Retinal pigment epithelial cell (primary cell): Measurements from ENCODE around the gene GNA12.

Experiments
- DNase-seq: peaks from one replicate; pipeline ENCODE4 v3.0.0-alpha.2; 2010; ENCODE audit warnings: low read depth
- H3K4me3 ChIP-seq: 2 replicates; pipeline ENCODE4 v1.5.1; 2011; ENCODE audit warnings: mild to moderate bottlenecking, low read length, control low read depth, moderate library complexity
- CTCF ChIP-seq: conservative IDR thresholded peaks from 2 replicates; pipeline ENCODE4 v1.5.1; 2011; ENCODE audit warnings: low read depth, low read length, control low read depth, inconsistent platforms

Gene GNA12

GRCh38 chr7:2823130-2823529 lies 21.0 kb downstream of the GNA12 start:
- TF ChIP-seq CTCF = no peak
- H3K4me3 ChIP-seq = no peak overlapping the region
- DNase-seq = no peak

GRCh38 chr7:2821842-2822507 lies 22.1 kb downstream of the GNA12 start:
- H3K4me3 ChIP-seq = no peak overlapping the region
- no peak for DNase-seq

GRCh38 chr7:2821161-2821841 lies 22.8 kb downstream of the GNA12 start:
- no peak for DNase-seq

More at GRCh38 chr7:2821842-2822507, 22.1 kb downstream of the GNA12 start:
- no peak for TF ChIP-seq CTCF

GRCh38 chr7:2820508-2820934 lies 23.6 kb downstream of the GNA12 start:
- no peak for TF ChIP-seq CTCF
- H3K4me3 ChIP-seq = no peak overlapping the region
- DNase-seq = peak; percentile 57

More at GRCh38 chr7:2821161-2821841, 22.8 kb downstream of the GNA12 start:
- TF ChIP-seq CTCF = no peak
- H3K4me3 ChIP-seq = no peak overlapping the region

- no peak overlapping the region for H3K4me3 ChIP-seq
- TF ChIP-seq CTCF = no peak
- no peak for DNase-seq
These were observed 24.1 kb downstream of the GNA12 start for GRCh38 chr7:2819954-2820397.

GRCh38 chr7:2819161-2819953 lies 24.8 kb downstream of the GNA12 start:
- no peak overlapping the region for H3K4me3 ChIP-seq
- no peak for DNase-seq
- TF ChIP-seq CTCF = no peak
